HG02852 (cell line): ENCODE data around the gene OR6C65.
"Not testable (repeated sequence)": the region's sequence is repeated elsewhere in the genome, so short reads cannot be mapped to it uniquely, and the experiment has no call there.

Experiments
- ATAC-seq: cut with Tn5 transposase; IDR thresholded peaks from one replicate; pipeline ENCODE4 v1.9.1; 2021; ENCODE audit warnings: mild to moderate bottlenecking, moderate library complexity; ENCODE audit not compliant: unreplicated experiment

OR6C65 gene

DNA sequence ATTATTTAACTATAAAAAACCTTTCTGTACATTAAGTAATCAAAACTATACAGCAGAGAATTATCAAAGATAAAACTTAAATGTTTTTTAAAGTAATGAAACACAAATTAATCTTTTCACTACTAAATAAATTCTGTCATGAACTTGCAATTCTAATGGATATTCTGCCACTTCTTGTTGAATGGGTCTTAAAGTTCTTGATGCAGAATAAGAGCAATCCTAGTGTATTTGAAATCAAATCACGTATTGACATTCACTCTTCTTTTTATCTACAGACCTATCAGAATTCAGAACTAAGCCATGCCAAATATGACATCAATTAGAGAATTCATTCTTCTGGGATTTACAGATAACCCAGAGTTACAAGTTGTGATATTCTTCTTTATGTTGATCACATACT is at the start of gene OR6C65:
Gene OR6C65, plus strand, starts transcription at position 301 of the 400 bp plus-strand sequence. Its CDS starts 0 bp downstream, at position 301.
- ATAC-seq = no peak

DNA sequence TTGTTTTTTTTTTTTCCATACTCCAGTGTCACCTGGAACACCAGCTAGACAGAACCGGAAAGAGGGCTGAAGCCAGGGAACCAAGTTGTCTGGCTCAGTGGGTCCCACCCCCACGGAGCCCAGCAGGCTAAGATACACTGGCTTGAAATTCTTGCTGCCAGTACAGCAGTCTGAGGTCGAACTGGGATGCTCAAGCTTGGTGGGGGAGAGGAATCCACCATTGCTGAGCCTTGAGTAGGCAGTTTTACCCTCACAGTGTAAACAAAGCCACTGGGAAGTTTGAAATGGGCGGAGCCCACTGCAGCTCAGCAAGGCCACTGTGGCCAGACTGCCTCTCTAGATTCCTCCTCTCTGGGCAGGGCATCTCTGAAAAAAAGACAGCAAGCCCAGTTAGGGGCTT is 45.0 kb upstream of the OR6C65 start:
- not testable (repeated sequence) for ATAC-seq

DNA sequence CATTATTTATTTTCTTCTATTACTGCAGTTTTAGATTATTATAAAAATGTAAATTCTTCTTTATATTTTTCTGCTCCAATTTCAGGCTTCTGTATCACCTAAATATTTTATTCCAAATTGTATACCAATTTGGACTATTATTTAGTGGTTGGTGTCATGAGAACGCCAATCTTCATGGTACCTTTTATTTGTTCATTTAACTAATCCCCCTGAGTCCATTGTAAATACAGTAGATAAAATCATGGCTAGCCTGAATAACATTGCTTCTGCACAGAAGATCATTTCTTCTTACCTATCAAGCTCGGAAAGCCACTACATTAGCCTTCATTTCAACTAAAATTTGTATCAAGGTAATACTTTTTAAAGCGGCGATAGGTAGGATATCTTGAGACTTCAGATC is 37.7 kb upstream of the OR6C65 start, which contains the start of gene OR6C75:
Gene OR6C75, plus strand, starts transcription at position 301 of the 400 bp plus-strand sequence. CDS start 2,136 bp downstream, outside the sequence.
- no peak for ATAC-seq

DNA sequence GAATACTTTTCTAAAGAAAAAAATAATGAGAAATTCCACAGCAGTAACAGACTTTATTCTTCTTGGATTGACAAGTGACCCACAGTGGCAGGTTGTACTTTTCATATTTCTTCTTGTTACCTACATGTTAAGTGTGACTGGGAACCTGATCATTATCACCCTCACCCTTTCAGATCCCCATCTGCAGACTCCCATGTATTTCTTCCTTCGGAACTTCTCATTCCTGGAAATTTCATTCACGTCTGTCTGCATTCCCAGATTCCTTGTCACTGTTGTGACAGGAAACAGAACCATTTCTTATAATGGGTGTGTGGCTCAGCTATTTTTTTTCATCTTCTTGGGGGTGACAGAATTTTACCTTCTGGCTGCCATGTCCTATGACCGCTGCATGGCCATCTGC is 35.2 kb upstream of the OR6C65 start:
- ATAC-seq = no peak

DNA sequence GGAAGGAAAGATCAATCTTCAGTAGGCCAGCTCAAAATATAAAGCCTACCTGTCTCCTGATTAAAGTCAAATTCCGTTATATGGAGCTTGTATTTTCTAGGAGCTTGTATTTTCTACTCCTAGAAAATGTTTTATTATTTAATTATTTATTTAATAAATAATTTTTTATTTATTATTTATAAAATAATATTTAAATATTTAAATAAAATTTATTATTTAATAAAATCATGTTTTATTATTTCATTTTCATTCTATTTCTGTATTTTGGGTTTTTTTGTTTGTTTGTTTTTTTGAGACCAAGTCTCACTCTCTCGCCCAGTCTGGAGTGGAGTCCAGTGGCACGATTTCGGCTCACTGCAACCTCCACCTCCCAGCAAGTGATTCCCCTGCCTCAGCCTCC is 27.8 kb upstream of the OR6C65 start:
- ATAC-seq = no peak

DNA sequence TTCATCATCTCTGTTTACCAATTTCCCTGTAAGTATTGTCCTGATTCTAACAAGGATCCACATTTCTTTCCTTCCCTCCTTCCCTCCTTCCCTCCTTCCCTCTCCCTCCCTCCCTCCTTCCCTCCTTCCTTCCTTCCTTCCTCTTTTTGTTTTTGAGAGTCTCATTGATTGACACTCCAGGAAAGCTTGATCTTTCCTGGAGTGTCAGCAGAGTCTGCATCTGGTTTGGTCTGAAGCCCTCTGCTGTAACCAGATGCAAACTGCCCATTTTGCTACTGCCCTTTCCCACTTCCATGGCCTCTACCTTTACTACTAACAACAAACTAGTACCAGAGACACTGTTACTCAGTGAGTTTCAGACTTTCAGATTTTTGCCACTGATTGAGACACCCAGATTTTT is 14.4 kb upstream of the OR6C65 start:
- no peak for ATAC-seq

DNA sequence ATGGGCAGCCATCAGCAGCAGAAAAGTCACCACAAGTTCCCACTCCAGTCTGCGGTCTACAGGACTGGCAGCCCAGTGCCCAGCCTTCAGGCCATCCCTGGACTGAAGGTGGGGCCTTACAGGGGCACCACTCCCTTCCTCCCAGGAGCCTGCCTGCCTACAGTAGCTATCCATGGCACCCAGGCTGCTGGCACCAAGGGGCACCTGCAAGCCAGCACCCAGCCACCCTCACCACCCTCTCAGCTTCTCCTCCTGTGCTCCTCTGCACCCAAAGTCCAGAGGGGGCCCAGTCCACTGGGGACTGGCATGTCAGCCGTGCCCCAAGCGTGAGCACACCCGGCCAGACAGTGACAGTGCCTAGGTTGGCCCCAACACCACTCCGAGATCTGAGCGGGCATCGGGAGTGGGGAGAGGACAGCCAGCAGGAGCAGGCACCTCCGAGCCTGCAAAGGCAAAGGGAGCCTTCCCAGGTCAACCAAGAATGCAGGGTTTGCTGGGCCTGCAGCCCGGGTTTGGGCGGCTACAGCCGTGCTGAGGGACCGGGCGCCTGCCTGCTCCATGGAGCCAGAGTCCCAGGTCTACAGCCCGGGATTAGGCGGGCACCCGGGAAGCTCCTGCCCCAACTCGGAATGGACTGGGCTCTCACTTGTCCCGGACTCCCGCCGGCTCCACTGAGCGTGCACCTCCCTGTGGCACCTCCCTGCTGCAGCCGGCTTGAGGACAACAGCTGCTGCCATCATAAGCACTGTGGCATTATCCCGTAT is 8.1 kb upstream of the OR6C65 start:
- no peak for ATAC-seq

DNA sequence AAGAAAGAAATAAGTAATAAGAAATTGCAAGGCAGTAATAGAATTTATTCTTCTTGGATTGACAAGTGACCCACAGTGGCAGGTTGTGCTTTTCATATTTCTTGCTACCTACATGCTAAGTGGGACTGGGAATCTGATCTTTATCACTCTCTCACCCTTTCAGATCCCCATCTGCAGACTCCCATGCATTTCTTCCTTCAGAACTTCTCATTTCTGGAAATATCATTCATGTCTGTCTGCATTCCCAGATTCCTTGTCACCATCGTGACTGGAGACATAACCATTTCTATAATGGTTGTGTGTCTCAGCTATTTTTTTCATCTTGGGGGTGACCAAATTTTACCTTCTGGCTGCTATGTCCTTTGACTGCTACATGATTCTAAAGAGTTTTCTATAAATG is 4.0 kb upstream of the OR6C65 start:
- no peak for ATAC-seq

DNA sequence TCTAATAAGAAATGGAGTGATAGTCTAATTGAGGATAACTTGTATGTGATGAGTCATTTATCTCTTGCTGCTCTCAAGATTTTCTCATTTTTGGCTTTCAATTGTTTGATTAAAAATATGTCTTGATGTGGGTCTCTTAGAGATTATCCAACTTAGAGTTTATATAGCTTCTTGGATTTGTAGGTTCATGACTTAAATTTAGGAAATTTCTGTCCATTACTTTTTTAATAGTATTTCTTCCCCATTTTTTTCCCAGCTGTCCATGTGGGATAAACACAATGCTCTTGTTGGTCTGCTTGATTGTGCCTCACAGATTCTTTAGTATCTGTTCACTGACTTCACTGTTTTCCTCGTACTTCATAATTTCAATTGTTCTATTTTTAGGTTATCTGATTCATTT is 7.5 kb downstream of the OR6C65 start:
- no peak for ATAC-seq

DNA sequence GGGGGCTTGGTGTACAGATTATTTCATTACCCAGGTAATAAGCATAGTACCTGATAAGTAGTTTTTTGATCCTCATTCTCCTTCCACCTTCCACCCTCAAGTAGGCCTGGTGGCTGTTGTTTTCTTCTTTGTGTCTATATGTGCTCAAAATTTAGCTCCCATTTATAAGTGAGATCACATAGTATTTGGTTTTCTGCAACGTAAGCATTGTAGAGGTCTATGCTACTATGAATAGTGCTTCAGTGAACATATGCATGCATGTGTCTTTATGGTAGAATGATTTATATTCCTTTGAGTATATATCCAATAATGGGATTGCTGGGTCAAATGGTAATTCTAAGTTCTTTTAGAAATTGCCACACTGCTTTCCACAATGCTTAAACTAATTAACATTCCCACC is 8.8 kb downstream of the OR6C65 start:
- not testable (repeated sequence) for ATAC-seq

DNA sequence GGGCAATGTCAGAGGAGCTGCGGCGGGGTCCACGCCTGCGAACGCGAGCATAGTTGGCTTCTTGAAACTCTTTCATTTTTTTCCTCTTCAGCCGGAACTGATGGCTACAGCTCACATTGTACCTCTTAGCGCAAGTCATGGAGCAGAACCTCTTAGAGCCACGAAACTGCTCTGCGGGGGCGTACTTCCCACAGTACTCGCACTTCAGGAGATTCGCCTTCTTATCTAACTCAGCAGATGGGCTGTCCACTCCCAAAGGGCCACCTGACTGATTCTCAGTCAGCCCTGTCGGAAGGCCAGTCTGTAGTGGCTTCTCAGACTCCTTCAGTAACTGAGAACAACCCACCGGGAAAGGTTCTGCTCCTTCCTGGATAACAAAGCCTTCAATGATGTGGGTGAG is 11.8 kb downstream of the OR6C65 start:
- ATAC-seq = not testable (repeated sequence)

DNA sequence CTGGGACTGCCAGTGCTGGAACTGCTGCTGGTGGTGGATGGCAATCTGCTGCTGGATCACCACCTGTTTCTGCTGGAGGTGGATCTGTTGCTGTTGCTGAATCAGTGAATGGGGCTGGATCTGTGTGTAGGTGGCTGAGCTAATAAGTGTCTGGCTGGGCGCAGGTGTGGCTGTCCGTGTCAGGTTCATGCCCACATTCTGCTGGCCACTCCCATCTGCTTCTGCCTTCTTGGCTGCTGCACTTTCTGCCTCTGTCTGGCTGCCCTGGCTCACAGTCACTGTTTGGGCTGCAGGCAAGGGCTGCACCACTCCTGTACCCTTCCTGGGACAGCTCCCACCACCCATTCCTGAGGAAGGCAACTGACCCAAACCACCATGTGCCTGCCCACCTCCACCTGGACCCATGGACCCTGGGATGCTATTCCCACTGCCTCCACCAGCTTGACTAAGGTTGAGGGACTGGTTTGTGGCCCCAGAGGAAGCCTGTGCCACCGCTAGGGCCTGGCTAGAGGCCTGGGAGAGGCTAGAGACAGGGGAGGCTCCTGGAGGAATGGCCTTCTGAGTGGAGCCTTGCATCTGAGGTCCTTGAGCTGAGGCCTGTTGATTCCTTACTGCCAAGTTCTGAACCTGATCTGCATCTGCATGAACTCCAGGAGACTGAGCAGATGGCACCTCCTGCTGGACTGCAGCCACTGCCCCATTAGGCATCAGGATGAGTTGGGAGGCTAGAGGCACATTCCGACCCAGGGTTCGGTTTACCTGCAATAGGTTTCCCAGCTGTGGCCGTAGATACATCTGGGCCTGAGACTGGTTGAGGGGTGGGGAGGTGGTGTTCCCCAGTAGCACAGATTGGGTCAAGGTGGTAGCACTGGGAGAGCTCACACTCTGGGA is 13.4 kb downstream of the OR6C65 start:
- not testable (repeated sequence) for ATAC-seq

DNA sequence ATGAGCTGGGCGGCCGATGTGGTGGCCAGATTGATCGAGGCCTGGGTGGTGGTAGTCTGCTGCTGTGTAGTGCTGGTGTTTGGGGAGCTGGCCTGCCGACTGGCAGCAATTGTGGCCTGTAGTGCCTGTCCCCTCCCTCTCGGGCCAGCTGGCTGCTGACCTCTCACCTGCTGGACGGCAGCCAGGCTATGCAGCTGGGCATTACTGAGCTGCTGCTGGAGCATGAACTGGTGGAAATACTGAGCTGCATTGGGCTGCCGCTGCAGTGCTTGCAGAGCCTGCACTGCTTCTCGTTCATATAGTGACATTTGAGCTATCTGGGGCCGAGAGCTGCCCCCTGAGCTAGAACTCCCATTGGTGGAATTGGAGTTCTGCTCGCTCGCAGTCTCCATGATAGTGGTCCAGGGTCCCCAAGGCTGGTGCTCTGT is 14.1 kb downstream of the OR6C65 start:
- not testable (repeated sequence) for ATAC-seq

DNA sequence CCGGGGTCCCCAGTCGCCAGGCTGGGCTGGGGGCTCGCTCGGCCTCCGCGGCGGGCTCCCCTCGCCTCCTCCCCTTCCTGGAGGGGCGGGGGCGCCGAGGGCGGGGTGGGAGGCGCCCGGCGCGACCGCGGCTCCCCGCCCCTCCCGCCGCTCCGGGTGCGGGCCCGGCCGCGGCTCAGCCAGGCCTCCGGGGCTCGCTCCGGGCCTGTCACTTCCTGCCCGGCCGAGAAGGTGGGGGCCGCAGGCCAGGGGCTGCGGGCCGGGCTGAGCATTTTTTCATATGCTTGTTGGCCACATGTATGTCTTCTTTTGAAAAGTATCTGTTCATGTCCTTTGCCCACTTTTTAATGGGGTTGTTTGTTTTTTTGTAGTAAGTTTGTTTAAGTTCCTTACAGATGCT is 14.6 kb downstream of the OR6C65 start:
- not testable (repeated sequence) for ATAC-seq

DNA sequence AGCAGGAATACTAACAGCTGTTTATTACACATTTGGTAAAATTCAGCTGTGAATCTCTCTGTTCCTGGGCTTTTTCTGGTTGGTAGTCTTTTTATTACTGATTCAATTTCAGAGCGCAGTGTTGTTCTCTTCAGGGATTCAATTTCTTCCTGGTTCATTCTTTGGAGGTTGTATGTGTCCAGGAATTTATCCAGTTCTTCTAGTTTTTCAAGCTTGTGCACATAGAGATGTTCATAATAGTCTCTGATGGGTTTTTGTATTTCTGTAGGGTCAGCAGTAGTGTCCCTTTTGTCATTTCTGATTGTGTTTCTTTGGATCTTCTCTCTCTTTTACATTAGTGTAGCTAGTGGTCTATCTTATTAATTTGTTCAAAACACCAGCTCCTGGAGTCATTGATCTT is 16.6 kb downstream of the OR6C65 start:
- ATAC-seq = no peak

DNA sequence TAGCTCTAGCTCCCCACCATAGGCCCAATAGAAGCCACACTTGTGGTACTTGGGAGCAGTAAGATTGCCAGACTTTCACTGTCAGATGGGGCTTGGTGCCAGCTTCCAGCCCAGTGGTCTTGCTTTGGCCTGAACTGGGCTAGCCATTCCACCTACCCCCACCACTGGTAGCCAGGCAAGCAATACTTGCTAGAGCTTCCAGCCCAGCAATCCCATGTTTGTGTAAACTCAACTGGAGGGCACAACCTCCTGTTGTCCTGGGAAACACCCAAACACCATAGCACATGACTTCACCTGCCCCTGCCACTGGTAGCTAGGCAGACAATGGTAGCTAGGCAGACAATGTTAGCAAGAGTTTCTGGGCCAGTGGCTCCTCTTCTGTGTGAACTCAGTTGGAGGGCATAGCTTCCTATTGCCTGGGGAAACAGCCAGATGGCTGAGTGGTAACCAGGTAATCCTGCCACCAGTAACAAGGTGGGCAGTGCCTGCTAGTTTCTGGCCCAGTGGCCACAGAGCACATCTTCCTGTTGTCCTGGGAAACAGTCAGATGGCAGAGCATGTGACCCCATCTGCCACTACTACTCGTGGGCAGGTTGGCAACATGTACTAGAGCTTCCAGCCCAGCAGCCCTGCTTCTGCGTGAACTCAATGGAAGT is 20.1 kb downstream of the OR6C65 start:
- ATAC-seq = no peak

DNA sequence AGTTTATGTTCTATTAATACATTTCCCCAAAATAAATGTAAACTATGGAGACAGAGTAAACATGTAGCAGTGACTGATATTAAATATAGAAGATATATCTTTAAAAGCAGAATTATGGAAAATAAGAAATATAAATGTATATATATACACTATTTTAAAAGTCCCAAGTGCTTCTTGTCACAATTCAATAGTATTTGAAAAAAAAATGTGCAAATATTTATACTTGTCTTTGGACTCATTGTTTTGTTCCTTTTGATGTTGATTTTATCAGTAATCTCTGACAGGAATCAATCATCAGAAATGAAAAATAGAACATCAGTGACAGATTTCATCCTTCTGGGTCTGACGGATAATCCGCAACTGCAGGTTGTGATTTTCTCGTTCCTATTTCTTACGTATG is 25.6 kb downstream of the OR6C65 start, which contains the start of gene OR6C76:
Gene OR6C76, plus strand, starts transcription at position 301 of the 400 bp plus-strand sequence. Its CDS starts 0 bp downstream, at position 301.
- no peak for ATAC-seq

DNA sequence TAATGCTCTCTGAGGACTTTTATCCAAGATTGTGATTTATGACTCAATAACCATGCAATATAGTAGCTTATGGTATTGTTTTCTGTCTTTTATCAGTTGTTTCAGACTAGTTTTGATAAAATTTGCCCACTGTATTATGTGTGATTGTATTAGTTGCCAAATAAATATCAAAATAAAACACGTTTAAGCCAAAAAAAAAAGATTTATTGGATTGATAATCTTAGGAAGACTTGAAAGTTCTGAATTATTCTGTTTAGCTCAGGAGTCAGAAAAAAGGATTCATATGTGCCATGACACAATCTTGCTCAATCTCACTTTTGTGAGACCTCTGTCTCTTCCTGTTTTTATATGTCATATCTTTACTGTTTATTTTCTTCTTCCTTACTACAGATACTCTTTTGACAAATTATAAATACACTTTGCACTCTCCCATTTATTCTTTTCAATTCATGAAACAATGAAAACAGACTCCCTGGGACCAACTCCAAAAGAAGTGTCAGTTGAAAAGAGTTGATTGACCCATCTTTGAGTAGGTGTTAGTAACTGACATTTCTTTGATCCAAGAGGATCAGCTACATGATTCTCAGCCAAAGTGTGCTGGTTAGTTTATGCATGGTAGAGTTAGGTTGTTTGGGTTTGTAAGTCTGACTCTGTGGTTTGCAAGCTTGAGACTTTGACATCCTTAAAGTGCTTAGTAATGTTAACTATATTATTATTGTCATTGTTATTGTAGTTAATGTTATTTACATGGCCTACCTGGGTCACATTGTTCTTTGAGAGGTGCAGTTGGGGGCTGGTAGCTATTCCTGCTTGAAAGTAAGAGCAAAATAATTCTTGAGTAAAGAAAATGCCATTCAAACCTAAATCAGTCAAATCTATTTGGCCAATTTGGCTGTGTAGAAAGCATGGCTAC is 28.3 kb downstream of the OR6C65 start:
- ATAC-seq = no peak

DNA sequence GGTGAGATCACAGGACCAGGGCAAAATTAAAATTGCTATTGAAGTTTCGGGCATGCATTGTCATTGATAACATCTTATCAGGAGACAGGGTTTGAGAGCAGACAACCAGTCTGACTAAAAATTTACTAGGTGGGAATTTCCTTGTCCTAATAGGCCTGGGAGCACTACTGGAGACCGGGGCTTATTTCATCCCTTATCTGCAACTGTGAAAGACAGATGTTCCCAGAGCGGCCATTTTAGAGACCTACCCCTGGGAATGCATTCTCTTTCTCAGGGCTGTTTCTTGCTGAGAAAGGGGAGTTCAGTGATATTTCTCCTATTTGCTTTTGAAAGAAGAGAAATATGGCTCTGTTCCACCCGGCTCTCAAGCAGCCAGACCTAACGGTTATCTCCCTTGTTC is 40.9 kb downstream of the OR6C65 start:
- not testable (repeated sequence) for ATAC-seq

DNA sequence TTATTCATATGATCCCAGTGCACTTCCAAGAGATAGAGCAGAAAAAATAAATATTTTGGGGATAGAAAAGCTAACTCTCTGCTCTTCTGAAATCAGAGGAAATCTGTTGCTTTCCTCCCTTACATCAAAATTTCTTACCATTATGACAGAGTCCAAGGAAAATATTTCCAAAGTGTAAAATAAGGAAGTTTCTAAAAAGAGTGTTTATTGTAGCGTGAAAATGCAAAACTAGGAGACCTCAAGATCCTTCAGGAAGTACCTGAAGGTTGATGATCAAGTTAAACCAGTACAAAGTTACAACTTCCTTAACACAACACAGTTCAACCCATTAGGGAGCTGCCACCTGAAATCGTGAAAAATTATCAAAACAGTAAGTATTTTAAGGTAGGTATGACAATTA is 43.4 kb downstream of the OR6C65 start, which contains the start of gene OR6C2:
Gene OR6C2, plus strand, starts transcription at position 301 of the 400 bp plus-strand sequence. CDS start 8,138 bp downstream, outside the sequence.
- ATAC-seq = no peak
